DND-41 (cell line): ENCODE measurements around the gene IKZF2.

Experiments used
- EZH2 ChIP-seq: IDR thresholded peaks from 3 replicates; pipeline ENCODE4 v1.6.1; 2012; ENCODE audit warnings: borderline replicate concordance, low read depth, mild to moderate bottlenecking, moderate library complexity, low read length, inconsistent platforms; ENCODE audit not compliant: severe bottlenecking
- TF ChIP-seq, protein P1 (sequence below): IDR thresholded peaks from 2 replicates; pipeline ENCODE4 v1.5.1; 2012; ENCODE audit warnings: borderline replicate concordance, low read length, moderate library complexity, mild to moderate bottlenecking; ENCODE audit not compliant: poor library complexity, severe bottlenecking; ENCODE audit errors: extremely low read depth

GRCh38 chr2:213104092-213104902 is 47.1 kb downstream of the IKZF2 start:
- TF ChIP-seq, protein P1, sequence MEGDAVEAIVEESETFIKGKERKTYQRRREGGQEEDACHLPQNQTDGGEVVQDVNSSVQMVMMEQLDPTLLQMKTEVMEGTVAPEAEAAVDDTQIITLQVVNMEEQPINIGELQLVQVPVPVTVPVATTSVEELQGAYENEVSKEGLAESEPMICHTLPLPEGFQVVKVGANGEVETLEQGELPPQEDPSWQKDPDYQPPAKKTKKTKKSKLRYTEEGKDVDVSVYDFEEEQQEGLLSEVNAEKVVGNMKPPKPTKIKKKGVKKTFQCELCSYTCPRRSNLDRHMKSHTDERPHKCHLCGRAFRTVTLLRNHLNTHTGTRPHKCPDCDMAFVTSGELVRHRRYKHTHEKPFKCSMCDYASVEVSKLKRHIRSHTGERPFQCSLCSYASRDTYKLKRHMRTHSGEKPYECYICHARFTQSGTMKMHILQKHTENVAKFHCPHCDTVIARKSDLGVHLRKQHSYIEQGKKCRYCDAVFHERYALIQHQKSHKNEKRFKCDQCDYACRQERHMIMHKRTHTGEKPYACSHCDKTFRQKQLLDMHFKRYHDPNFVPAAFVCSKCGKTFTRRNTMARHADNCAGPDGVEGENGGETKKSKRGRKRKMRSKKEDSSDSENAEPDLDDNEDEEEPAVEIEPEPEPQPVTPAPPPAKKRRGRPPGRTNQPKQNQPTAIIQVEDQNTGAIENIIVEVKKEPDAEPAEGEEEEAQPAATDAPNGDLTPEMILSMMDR, result no peak
- no peak for TF ChIP-seq EZH2
